GM18861 (cell line): ENCODE data around the gene FBXO9.
A peak's percentile ranks its signal among the peaks of the same experiment; 100 is the strongest.

Experiments
- ATAC-seq: cut with Tn5 transposase; IDR thresholded peaks from one replicate; pipeline ENCODE4 v1.9.1; 2021; ENCODE audit not compliant: unreplicated experiment

Gene FBXO9

DNA sequence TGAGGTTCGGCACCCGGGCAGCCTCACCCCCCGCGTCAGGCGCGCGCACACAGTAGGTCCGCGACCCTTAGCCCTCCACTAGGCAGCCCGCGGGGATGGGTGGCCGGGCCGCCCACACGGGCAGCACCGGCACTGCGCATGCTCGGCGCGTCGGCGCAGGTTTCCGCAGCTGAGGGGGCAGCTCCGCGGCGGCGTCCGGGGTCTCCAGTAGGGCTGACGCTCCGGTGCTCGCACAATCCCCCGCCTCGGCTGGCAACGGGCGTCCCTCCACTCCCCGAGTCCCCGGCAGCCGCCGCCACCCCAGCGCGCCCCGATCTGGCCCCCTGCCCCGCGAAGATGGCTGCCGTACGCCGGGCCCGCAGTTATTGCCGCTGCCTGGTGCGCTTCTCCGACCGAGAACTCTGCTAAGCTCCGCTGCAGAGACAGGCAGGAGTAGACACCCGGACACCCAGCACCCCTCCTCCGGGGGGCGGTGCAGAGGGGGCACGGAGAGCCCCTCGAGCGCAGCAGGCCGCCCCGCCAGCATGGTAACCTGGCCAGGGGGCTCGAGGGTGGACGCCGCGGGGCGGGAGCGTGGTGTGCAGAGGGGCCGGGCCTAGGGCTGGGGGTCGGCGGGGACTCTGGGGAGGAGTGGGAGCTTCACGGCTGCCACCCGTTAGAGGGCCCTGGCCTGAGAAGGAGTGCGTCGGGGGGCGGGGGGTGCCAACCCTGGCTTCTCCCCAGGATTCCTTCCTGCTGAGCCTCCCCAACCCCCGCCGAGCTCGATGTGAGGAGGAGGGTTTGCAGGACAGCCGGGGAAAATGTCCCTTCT is at the start of gene FBXO9:
Gene FBXO9, plus strand, starts transcription at position 139 of the 811 bp plus-strand sequence. Its CDS starts 386 bp downstream, at position 525.
- ATAC-seq, result peak; percentile 35

DNA sequence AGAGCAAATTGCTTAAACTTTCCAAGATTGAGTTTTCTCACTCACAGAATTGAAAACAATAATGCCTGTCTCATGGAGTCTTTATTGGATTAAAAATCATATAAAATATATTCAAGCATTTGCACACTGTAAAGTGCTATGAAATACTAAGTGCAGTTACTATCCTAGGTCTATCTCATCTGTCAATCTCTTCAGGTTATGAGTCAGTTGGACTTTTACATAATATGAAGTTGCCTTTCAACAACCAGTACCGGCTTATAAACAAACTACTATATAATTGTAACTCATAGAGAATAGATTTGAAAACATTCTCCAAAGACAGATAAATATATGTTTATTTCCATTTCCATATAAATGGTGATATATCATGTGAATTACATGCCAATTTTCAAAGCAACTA is 49.7 kb upstream of the FBXO9 start:
- ATAC-seq, result no peak

DNA sequence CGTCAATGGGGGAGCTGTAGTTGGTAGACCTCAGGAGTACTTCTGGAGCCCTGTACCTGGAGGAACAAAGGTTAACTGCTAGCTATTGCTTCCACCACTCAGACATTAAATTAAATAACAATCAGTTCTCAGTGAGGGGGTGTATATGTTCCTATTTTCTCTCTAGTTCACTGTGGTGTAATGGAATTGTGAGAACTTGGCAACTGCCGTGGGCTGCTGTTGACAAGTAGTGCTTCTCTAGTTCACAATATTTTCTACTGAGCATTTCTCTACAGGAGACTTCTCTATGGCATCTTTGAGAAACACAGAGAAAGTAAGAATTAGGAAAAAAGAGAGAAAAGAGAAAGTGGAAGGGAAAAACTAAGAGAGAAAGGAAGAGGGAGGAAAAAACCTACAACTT is 46.8 kb upstream of the FBXO9 start:
- ATAC-seq, result no peak

DNA sequence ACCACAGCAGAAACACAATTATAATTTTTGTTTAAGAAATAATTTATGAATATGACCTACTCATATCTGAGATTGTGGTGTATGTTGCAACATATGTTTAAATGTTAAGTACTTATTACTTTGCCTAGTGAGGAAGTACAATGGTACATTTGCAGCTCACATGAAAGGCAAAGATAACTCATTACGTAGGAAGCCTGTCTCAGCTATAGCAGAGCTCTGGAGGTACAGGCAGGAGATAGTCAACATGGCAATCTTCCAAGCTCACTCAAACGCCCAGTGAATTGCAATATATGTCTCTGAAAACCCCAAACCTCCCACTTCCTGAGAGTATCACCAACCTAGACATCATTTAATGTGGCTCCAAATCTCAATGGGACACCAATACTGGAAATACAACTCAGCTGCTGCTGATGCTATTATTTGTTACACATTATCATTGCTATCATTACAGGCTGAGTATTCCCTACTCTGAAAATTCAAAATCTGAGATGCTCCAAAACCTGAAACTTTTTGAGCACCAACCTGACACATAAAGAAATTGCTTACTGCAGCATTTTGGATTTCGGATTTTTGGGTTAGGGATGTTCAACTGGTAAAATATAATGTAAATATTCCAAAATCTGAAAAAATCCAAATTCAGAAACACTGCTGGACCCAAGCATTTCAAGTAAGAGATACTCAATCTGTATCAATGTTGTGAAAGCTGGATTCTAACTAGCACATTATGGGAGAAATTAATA is 45.0 kb upstream of the FBXO9 start:
- ATAC-seq, result no peak

DNA sequence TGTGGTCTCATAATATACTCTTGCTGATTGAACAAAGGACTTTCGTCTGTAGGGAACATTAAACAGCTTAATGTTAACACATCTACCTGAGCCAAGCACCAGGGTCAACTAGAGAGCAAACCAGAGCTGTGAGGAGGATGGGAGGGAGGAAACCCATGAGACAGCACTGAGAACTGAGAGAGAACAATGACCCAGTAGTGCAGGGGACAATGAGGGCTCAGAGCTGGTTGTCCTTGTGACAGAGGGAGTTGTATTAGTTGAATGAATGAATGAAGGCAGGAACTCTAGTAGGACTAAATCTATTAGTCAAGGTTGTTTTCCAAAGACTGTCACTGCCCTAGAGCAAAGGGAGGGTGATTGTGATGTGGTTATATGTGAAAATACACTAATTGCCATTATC is 41.9 kb upstream of the FBXO9 start:
- ATAC-seq, result no peak

DNA sequence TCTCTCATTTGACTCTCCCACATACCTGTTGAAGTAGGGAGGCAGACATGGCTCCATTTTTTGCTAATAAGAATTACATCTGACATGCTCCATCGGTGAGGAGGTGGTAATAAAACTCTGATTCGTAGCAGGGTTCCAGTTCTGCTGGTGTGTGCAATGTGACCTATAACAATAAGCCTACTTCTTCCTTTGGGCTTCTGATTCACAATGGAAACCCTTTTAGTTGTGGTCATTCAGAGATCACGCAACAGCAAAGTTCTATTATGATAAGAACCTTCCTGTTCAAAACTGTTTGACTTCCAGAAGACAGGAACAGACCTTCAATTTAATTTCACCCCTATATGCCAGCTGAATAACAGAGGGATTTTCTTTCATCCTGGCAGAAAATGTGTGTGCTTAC is 38.7 kb upstream of the FBXO9 start:
- ATAC-seq, result no peak

DNA sequence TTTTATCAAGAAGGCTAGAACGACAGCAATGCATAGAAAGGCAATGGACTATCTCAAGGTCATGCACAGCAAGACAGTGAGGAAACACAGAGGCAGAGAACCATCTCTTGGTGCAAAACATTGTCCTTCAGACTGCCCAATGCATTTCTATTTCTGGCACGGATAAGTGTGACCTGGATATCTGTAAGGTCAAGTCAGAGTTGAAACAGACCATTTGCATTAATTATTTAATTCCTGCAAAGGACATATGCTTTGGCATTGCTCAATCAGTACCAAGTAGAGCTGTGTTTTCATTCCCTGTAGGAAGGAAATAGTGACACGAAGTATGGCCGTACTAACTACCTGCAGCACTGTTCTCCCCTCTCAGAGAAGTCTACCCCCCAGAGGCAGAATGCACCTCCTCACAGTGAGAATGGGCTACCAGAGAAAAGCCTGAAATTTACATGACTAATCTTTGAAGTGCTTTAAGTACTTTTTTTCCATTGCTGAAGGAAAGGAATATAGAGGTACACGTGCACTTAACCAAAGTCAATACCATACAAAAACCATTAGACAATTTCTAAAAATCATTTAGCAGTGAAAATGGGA is 38.0 kb upstream of the FBXO9 start:
- ATAC-seq, result no peak

DNA sequence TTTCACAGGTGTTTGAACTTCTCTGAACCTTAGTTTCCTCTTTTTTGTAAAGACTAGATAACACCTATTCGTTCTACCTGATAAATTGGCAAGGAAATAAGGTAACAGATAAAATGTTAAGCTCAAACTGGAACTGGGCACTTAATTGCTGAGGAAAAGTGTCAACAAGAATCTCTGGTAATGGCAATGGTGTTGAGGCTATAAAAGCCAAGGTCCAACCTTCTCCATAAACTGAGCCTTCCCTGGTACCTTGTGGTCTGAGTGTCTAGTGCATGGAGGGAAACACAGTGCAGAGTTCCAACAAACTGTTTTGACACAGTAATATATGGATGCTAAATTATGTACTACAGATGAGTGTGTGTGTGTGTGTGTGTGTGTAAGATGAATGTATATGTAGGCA is 36.7 kb upstream of the FBXO9 start:
- no peak for ATAC-seq

DNA sequence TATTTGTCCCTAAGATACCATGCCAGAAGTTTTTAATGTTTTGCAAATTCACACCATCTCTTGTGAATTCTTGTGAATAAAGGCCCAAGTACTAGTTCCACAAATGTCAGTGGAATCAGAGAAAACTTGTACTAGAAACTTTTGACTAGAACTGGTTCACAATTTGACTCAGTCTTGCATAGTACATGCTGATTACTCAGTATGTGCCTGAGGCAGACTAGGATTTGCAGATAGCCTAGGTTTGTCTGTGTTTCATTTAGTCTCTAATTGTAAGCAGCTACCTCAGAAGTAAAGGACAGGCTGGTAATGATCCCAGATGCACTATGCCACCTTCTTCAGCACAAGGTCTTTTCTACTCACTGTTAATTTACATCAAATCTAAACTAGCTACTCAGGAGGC is 35.9 kb upstream of the FBXO9 start:
- no peak for ATAC-seq

DNA sequence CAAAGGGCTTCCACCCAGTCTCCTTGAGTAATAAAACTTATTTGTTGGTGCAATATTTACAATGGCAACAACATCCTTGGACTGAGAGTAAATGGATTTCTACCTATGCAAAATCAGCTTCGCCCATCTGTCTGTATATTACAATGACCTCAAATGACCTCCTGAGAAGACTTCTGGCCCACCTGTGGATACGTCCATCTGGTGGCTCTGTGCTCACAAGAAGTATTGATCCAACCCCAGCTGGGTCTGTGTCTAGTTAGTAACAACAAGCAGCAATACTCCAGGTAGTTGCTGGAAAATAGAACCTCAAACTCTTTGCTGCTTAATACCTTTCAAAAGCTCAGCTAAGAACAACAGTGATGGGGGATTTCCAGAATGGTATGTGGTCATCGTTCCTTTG is 35.4 kb upstream of the FBXO9 start:
- ATAC-seq, result no peak

DNA sequence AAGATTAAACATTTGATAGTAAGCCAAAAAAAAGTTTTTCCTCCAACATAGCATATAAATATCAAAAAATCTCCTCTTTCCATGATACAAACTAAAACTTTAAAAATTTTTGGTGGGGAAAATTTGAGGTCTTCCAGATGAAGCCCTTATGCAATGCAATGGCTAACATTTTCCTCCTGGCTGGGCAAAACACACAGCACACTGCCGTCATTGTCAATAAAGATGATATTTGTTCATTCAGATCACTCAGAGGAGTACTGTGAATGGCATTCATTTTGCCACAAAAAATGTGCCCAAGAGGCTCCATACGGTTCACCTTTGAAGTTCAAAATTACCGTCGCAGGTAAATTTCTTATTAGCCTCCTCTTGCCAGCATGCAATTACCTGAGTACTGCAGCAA is 33.9 kb upstream of the FBXO9 start:
- no peak for ATAC-seq

DNA sequence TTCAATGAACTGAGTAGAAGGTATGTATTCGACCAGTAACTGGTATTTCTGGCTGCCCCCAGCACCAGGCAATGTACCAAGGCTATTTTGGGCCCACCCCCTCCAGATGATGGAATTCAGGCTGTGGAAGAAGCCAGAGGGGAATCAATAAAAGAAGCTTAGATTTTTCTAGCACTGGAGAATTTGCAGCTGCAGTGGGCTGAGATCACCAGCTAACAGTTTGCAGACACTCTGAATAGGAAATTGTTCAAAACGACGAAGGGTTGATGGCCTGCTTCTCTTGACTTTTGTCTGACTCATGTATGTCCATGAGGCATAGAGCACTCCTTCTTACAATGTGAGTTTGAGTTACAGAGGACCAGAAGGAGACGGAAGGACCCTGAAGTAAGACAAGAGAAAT is 32.4 kb upstream of the FBXO9 start:
- no peak for ATAC-seq

DNA sequence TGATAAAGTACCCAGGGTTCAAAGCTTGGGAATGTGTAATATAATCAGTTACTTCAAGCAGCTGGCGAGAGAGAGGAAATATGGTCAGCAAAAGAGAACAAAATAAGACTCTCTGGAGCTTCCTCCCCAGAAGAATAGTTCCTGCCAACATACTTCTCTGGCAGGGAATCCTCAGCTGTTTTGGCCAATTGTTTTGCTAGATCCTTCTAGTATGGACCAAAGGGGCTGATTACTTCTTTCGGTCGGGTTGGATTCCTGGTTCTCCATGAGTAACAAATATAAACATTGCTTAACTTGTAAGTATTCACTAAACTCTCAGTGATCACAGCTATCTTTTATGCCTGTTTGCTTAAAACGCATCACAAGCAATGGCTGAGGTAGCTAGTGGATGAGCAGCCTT is 31.4 kb upstream of the FBXO9 start:
- ATAC-seq, result no peak

DNA sequence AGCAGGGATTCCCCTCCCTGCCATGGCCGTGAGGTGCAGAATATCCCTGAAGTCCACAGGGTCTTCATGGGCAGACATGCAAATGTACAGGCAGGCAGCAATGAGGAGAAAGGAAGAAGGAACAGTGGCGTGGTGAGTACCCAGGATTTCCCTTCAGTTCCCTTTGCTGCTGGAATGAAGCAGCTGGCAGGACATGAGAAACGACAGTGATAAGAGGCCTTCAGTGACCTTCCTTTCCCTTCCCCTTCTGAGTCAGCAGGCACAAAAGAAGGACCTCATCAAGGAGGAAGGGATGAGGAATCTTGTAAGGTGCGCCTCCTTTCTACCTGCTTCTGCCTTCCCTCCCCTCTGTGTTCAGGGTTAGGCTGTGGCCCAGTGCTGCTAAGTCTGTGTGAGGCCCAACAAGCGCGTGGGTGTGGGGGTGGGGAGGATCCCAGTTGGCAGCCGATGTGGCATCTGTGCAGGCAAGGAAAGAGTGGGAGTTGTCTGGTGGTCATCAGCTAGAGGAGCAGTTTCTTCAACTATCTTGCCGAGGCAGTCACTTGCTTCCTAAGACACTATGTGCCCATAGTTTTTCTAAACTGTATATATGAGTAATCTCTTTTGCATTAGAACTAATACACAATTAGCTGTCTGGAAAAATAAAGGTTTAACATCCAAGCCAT is 29.5 kb upstream of the FBXO9 start:
- no peak for ATAC-seq

DNA sequence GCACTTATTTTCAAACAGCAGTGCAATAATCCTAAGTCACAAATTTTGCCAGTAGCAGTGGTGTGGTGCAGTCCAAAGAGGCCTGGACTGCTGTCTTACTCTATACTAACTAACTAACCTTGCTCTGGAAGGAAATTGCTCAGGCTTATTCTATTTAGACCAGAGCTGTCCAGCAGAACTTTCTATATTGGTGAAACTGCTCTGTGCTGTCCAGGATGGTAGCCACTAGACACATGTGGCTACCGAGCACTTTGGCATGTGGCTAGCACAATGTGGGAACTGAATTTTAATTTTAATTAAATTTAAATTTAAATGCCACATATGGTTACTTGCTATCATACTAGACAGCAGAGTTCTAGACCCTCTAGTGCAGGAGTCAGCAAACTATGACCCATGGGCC is 27.1 kb upstream of the FBXO9 start:
- ATAC-seq, result no peak

DNA sequence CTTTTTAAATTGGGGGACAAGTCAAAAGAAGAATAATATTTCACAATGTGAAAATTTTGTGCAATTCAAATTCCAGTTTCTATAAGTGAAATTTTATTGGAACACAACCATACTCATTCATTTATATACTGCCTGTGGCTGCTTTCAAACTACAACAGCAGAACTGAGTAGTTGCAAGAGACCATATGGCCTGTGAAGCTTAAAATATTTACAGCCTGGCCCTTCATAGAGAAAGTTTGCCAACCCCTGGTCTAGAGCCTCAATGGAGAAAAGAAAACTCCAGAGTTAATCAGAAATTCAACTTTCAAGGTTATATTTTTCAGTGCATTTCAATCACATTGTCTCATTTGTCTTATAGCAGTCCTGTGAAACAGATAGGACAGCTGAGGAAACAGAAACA is 26.6 kb upstream of the FBXO9 start:
- no peak for ATAC-seq

DNA sequence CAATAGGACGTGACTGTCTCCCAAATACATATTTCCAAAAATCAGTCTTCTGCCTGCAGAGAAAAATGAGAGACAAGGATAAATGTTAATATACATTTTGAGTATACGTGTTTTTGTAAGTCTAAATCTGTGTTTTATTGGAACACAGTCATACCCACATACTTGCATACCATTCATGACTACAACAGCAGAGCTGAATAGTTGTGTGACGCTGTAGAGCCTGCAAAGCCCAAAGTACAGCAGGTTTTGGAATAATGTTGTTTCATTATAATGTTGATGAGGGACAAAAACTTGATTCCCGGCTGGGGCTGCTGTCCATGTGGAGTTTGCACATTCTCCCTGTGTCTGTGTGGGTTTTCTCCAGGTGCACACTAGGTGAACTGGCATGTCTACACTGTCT is 23.8 kb upstream of the FBXO9 start:
- ATAC-seq, result no peak

DNA sequence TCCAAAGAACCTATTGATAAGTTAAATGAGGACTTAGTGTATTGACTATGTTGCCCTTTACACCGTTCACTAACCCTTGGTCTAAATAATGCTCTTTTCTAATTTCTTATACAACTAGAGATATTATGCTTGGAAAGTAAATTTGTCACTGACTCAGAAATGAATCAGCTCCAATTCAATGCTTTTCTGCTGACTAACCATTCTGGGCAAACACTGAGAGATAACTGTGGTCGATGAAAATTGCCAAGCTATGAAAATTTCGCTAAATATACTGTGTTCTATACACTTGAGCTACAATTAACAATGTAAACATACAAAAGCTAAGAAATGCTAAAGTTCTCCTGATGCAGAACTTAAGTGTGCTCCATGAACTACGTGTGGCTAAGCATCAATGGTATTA is 23.1 kb upstream of the FBXO9 start:
- ATAC-seq, result no peak

DNA sequence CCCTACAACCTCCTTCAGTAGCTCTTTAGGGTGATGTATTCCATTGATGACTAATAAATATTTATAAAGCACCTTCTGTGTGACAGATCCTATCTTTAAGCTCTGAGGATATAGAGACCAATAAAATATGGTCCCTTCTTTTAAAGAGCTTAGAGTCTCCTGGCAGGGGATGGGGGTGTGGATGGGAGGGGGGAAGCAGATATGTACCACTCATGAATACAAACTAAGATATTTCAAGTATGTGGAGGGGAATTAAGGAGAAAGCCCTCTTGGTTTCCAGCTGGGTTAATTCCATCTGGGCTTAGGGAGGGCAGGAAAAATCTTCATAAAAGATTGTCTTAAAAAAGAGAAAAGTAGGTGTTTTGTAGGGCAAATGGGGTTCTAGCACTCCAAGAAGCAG is 21.6 kb upstream of the FBXO9 start:
- no peak for ATAC-seq

DNA sequence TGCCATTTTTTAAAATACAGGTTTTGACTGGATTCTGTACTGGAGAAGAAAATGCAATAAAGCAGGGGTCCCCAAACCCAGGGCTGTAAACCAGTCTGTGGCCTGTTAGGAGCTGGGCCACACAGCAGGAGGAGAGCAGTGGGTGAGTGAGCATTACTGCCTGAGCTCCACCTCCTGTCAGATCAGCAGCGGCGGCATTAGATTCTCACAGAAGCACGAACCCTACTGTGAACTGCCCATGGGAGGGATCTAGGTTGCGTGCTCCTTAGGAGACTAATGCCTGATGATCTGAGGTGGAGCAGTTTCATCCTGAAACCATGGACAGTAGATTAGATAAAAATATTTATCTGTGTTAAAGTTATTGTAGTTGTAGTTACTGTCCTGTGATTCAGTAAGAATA is 21.1 kb upstream of the FBXO9 start:
- no peak for ATAC-seq

DNA sequence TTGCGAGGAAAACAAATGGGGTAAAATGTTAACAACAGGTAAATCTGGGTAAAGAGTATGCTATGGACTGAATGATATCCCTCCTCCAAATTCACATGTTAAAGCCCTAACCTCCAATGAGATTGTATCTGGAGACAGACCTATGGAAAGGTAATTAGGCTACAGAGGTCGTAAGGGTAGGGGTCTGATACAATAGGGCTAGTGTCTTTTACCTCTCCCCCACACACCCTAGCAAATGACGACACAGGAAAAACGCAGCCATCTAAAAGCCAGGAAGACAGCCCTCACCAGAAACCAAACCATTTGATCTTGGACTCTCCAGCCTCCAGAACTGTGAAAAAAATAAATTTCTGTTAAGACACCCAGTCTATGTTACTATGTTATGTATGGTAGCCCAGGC is 20.6 kb upstream of the FBXO9 start:
- ATAC-seq, result no peak
